Prostate gland (tissue), 2 donors: ENCODE data around the gene METRNL. TPM values are rescaled to one million over a fixed set of nuclear protein-coding genes. Genes with fewer than 3 reads are reported as not detected.

Experiments
- DNase-seq: peaks from one replicate; pipeline ENCODE4 v3.0.0-alpha.2; 2019; ENCODE audit warnings: low spot score
- H3K27ac ChIP-seq, 2 donors: fragments of 200-600 bp; sonication (generic); 2 replicates each; pipeline ENCODE4 v1.5.1; 2017 to 2019
- H3K27me3 ChIP-seq: fragments of 200-600 bp; sonication (generic); replicated peaks from 2 replicates; pipeline ENCODE4 v1.5.1; 2019; ENCODE audit not compliant: insufficient read depth
- H3K36me3 ChIP-seq, 2 donors: fragments of 200-600 bp; sonication (generic); 1 replicate in 1 of 2; 2 replicates in 1 of 2; pipeline versions ENCODE4 v1.5.1 to v1.8.1; 2017 to 2019
- H3K4me1 ChIP-seq: fragments of 200-600 bp; sonication (generic); replicated peaks from 2 replicates; pipeline ENCODE4 v1.5.1; 2019
- H3K4me3 ChIP-seq, 2 donors: fragments of 200-600 bp; sonication (generic); 2 replicates each; pipeline ENCODE4 v1.5.1; 2017 to 2019
- H3K9me3 ChIP-seq: fragments of 200-600 bp; sonication (generic); 2 replicates; pipeline ENCODE4 v1.5.1; 2017
- POLR2A ChIP-seq: fragments of 450-650 bp; IDR thresholded peaks from one replicate; pipeline ENCODE4 v1.6.1; 2016; ENCODE audit warnings: antibody characterized with exemption, mild to moderate bottlenecking
- POLR2AphosphoS5 ChIP-seq: sonication (generic); formaldehyde crosslinking; IDR thresholded peaks from one replicate; pipeline ENCODE4 v1.6.1; 2017; ENCODE audit warnings: antibody characterized with exemption
- WGBS: methylation state at CpG from one replicate; pipeline ENCODE4 v1.1.5; 2018; 5-methylcytosine and 5-hydroxymethylcytosine counted together
- intact Hi-C: fragments of 100-400 bp; cut with DNase I; formaldehyde crosslinking; loops from one replicate; pipeline ENCODE4 v1.14.2; 2022
- total RNA-seq, 2 donors: library from RNA; depleted of rRNA; stranded (reverse); fragments of >200 nt; gene quantifications; one replicate each; pipeline ENCODE4 v1.1.0, GENCODE V29; 2016
- TF ChIP-seq, protein P1 (sequence below), 4 experiments: fragments of 200-600 bp in 2 of 4; fragments of 450-650 bp in 2 of 4; sonication (generic) in 2 of 4; IDR thresholded peaks; 1 replicate in 3 of 4; 2 replicates in 1 of 4; pipeline ENCODE4 v1.5.1; 2016 to 2019; ENCODE audit warnings: antibody characterized with exemption in 4 of 4, mild to moderate bottlenecking in 2 of 4, moderate library complexity in 2 of 4

The METRNL gene
- total RNA-seq, 2 donors from 2014 or later: 22.4 to 59.4 TPM

DNA sequence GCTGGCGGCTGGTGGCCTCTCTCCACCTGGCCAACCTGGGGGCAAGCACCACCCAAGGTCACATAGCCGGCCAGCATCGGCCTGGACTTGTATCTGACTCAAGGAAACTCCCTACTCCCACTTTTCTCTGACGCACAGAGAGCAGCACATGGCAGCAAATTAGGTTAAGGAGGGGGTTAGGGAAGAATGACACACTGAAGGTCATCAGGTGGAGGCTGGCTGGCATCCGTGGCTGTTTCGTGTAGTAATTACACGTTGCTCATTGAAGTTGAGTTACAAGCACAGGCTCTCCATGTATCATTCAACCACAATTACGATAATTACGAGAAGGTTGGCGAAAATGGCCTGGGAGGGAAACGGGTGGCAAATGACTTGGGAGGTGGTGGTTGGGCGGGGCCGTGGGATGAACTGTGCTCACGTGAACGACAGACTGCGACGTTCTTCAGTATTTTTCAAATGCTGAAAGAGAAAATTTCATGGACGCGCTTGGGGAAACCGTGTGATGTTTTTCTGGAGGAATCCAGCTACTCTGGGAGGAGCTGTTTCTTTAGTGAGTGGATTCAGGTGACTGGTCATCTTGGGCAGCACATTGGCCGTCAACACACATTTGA is 4.0 kb upstream of the METRNL start:
- Histone ChIP-seq H3K27me3 (no peaks in the 10 kb centered on the region), H3K9me3 (no peaks in the 10 kb centered on the region), H3K36me3 (no peaks in the 10 kb centered on the region), H3K27ac (no peak overlapping the region), H3K4me3 (no peak overlapping the region), H3K4me1 (peaks cover 6% of the 10 kb centered on the region)
- no peak for DNase-seq
- WGBS: 86% methylated on average over 21 of the region's 21 CpGs
- TF ChIP-seq POLR2AphosphoS5 (no peak), POLR2A (no peak)
- TF ChIP-seq, protein P1, sequence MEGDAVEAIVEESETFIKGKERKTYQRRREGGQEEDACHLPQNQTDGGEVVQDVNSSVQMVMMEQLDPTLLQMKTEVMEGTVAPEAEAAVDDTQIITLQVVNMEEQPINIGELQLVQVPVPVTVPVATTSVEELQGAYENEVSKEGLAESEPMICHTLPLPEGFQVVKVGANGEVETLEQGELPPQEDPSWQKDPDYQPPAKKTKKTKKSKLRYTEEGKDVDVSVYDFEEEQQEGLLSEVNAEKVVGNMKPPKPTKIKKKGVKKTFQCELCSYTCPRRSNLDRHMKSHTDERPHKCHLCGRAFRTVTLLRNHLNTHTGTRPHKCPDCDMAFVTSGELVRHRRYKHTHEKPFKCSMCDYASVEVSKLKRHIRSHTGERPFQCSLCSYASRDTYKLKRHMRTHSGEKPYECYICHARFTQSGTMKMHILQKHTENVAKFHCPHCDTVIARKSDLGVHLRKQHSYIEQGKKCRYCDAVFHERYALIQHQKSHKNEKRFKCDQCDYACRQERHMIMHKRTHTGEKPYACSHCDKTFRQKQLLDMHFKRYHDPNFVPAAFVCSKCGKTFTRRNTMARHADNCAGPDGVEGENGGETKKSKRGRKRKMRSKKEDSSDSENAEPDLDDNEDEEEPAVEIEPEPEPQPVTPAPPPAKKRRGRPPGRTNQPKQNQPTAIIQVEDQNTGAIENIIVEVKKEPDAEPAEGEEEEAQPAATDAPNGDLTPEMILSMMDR (IDR thresholded peaks at IDR 0.05): no peak
- intact Hi-C loops: no loop called here

DNA sequence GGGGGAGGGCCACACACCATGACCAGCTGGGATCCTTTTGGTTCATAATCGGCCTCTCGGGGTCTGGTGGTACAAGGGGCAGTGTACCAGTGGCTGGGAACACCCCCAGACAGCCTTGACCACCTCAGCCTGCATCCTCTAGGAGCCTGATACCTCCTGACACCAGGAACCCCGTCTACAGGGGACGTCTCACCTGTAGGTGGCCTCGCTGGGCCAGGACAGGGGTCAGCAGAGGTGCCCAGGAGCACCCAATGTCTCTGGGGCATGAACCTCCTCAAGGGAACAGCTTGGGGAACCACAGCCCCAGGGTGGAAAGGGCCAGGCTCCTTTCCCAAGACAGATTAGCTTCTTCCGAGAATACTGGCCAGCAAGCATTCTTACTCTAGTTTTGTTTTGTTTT is 2.5 kb upstream of the METRNL start:
- 75% methylated on average over 6 of the region's 6 CpGs for WGBS
- Histone ChIP-seq H3K27ac (no peak overlapping the region), H3K27me3 (no peaks in the 10 kb centered on the region), H3K4me3 (no peak overlapping the region), H3K4me1 (peaks cover 6% of the 10 kb centered on the region), H3K36me3 (no peaks in the 10 kb centered on the region), H3K9me3 (no peaks in the 10 kb centered on the region)
- no peak for DNase-seq
- TF ChIP-seq, protein P1 (IDR thresholded peaks at IDR 0.05): peak in 2 of 4 experiments; percentile 42 to 50
- no peak for TF ChIP-seq POLR2AphosphoS5
- intact Hi-C loops: no loop called here

DNA sequence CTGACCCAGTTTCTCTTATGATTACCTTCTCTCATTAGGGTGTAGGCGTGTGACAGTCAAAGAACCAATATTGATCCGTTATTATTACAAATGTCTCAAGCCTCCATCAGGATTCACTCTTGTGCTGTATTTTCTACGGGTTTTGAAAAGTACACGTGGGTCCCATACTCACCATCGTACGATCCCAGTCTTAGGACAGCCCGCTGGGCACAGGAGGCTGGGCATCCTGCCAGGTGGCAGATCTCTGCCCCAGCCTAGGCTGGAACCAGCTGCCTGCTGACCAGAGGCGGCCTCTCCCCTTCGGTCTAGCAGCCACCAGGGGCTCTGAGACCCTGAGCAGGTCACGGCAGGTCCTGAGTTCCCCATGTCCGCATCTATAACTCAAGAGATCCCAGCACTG is 2.0 kb upstream of the METRNL start:
- Histone ChIP-seq H3K9me3 (no peaks in the 10 kb centered on the region), H3K27ac (no peak overlapping the region), H3K36me3 (no peaks in the 10 kb centered on the region), H3K27me3 (no peaks in the 10 kb centered on the region), H3K4me1 (peaks cover 6% of the 10 kb centered on the region), H3K4me3 (no peak overlapping the region)
- WGBS: 69% methylated on average over 11 of the region's 11 CpGs
- intact Hi-C loops: no loop called here
- no peak for TF ChIP-seq POLR2AphosphoS5
- TF ChIP-seq, protein P1 (IDR thresholded peaks at IDR 0.05): no peak
- no peak for TF ChIP-seq POLR2A
- no peak for DNase-seq

DNA sequence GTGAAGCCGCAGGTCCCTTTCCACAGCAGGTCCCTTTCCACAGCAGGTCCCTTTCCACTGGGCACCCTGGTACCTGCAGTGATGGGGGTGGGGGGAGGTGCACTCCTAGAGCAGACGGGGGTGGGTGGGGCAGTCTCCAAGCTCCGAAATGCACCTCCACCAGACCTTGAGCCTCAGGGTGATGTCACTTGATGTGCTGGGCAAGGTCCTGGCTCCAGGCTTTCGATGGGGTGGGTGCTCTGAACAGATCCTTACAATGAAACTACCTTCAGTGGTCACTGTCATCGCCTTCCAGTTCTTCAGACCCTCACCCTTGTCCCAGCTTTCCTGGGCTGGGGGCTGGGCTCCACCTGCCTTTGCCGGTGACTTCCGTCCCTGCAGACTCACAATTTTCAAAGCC is 1.5 kb upstream of the METRNL start:
- H3K27me3 ChIP-seq: no peaks in the 10 kb centered on the region
- TF ChIP-seq, protein P1 (IDR thresholded peaks at IDR 0.05): no peak
- TF ChIP-seq POLR2AphosphoS5 (no peak), POLR2A (no peak)
- no peak for DNase-seq
- H3K9me3 ChIP-seq: no peaks in the 10 kb centered on the region
- peaks cover 6% of the 10 kb centered on the region for H3K4me1 ChIP-seq
- 69% methylated on average over 7 of the region's 7 CpGs for WGBS
- intact Hi-C loops: loop anchor here (2.0 kb wide), 1 partner anchor 27 kb away; no protein-coding TSS in a partner anchor
- H3K36me3 ChIP-seq: no peaks in the 10 kb centered on the region
- no peak overlapping the region for H3K27ac ChIP-seq
- H3K4me3 ChIP-seq: no peak overlapping the region
